Measurements from ENCODE around the gene TSC2. TPM values are rescaled to one million over a fixed set of nuclear protein-coding genes. Genes with fewer than 3 reads are reported as not detected.

Gene TSC2
- total RNA-seq, 1 donor from 2014 or later: 58.9 TPM

- no peak for DNase-seq
These were observed 3.9 kb upstream of the TSC2 start for GRCh38 chr16:2043667-2044451.

- DNase-seq: no peak
These were observed 3.2 kb upstream of the TSC2 start for GRCh38 chr16:2044541-2044940.

- no peak for DNase-seq
These were observed 1.6 kb upstream of the TSC2 start for GRCh38 chr16:2045965-2046892.

GRCh38 chr16:2046893-2047329, 874 bp upstream of the TSC2 start:
- DNase-seq: no peak

- no peak for DNase-seq
These were observed 345 bp downstream of the TSC2 start for GRCh38 chr16:2048116-2048543.

- no peak for DNase-seq
These were observed 5.4 kb downstream of the TSC2 start for GRCh38 chr16:2053211-2053610.

GRCh38 chr16:2053897-2054296, 6.1 kb downstream of the TSC2 start:
- no peak for DNase-seq

GRCh38 chr16:2054543-2055245, 6.9 kb downstream of the TSC2 start:
- no peak for DNase-seq

- DNase-seq: no peak
These were observed 8.3 kb downstream of the TSC2 start for GRCh38 chr16:2056077-2056476.

GRCh38 chr16:2056681-2057407, 9.1 kb downstream of the TSC2 start:
- DNase-seq: no peak

- no peak for DNase-seq
These were observed 9.7 kb downstream of the TSC2 start for GRCh38 chr16:2057438-2057837.

GRCh38 chr16:2058420-2058819, 10.6 kb downstream of the TSC2 start:
- no peak for DNase-seq

- DNase-seq: no peak
These were observed 11.1 kb downstream of the TSC2 start for GRCh38 chr16:2058872-2059271.

- DNase-seq: no peak
These were observed 12.6 kb downstream of the TSC2 start for GRCh38 chr16:2060346-2060745.

- no peak for DNase-seq
These were observed 13.2 kb downstream of the TSC2 start for GRCh38 chr16:2061023-2061422.

GRCh38 chr16:2061526-2061925, 13.7 kb downstream of the TSC2 start:
- DNase-seq: no peak

GRCh38 chr16:2062801-2063200, 15.0 kb downstream of the TSC2 start:
- no peak for DNase-seq

GRCh38 chr16:2063861-2064260, 16.1 kb downstream of the TSC2 start:
- no peak for DNase-seq

GRCh38 chr16:2064368-2064945, 16.7 kb downstream of the TSC2 start:
- no peak for DNase-seq

GRCh38 chr16:2066139-2066538, 18.4 kb downstream of the TSC2 start:
- no peak for DNase-seq
